ENCODE data around the gene LRP10. TPM values are rescaled to one million over a fixed set of nuclear protein-coding genes. Genes with fewer than 3 reads are reported as not detected.

LRP10 gene
- total RNA-seq, 1 experiment from 2014 or later = 42.7 TPM

GRCh38 chr14:22925513-22925912 is 54.0 kb downstream of the LRP10 start:
- no peaks in the 10 kb centered on the region for H3K27me3 ChIP-seq (ENCODE audit: insufficient read depth, low read length)
- intact Hi-C loops (cut with micrococcal nuclease) = no loop called here
- TF ChIP-seq ZNF274 (IDR thresholded peaks at IDR 0.05; ENCODE audit: low read depth, low read length) (no peak), FOSL1 (IDR thresholded peaks at IDR 0.05; ENCODE audit: low read depth) (no peak), REST (IDR thresholded peaks at IDR 0.05; ENCODE audit: low read depth) (no peak), EZH2 (IDR thresholded peaks at IDR 0.05) (no peak), POLR2A (IDR thresholded peaks at IDR 0.05; ENCODE audit: borderline replicate concordance, extremely low read depth, insufficient read depth, insufficient read length) (no peak), ELF1 (IDR thresholded peaks at IDR 0.05; ENCODE audit: borderline replicate concordance, low read depth) (no peak), SP1 (IDR thresholded peaks at IDR 0.05; ENCODE audit: low read depth) (no peak), ZFX (IDR thresholded peaks at IDR 0.05) (no peak), EZH2phosphoT487 (IDR thresholded peaks at IDR 0.05; ENCODE audit: borderline replicate concordance) (no peak), CEBPB (IDR thresholded peaks at IDR 0.05; ENCODE audit: low read depth) (no peak)
- H3K4me1 ChIP-seq (ENCODE audit: control insufficient read depth in 1 of 2, insufficient read depth in 2 of 2, low read length in 2 of 2) = peaks cover 13 to 48% of the 10 kb centered on the region in 2 experiments
- ATAC-seq (no peak), DNase-seq (ENCODE audit: low read depth, low spot score) (no peak)
- H3K9ac ChIP-seq (ENCODE audit: low read length) = no peak overlapping the region
- peaks cover 43 to 56% of the 10 kb centered on the region in 2 experiments for H3K36me3 ChIP-seq (ENCODE audit: control insufficient read depth in 1 of 2, insufficient read depth in 2 of 2, low read length in 2 of 2)
- no TSS peak for BruUV-seq (replicated peaks)
- no peak overlapping the region for H2AFZ ChIP-seq (ENCODE audit: low read depth, low read length, poor library complexity, severe bottlenecking)
- CTCF ChIA-PET = no interaction called here
- POLR2A ChIA-PET = no interaction called here
- no peak overlapping the region for H3K4me2 ChIP-seq (ENCODE audit: low read length)
- peaks cover 44% of the 10 kb centered on the region for H3K79me2 ChIP-seq (ENCODE audit: insufficient read depth, low read length)
- no peaks in the 10 kb centered on the region for H4K20me1 ChIP-seq (ENCODE audit: insufficient read depth)
- H3K4me3 ChIP-seq (replicated peaks in 1 of 2; ENCODE audit: low read depth in 1 of 2, low read length in 2 of 2) = no peak overlapping the region
- no peaks in the 10 kb centered on the region for H3K9me2 ChIP-seq (ENCODE audit: insufficient read depth)
- no peaks in the 10 kb centered on the region for H3K9me3 ChIP-seq (ENCODE audit: control insufficient read depth in 1 of 2, insufficient read depth in 1 of 2, low read depth in 1 of 2, low read length in 2 of 2)
- no peak overlapping the region for H3K27ac ChIP-seq (ENCODE audit: low read depth, low read length)
- RAD21 ChIA-PET (ENCODE audit: low non-redundant PET in 1 of 2, low total read pairs in 2 of 2, uncharacterized antibody in 2 of 2, unreplicated experiment in 2 of 2) = no interaction called here
